Measurements from ENCODE around the gene MYO10. TPM values are rescaled to one million over a fixed set of nuclear protein-coding genes. Genes with fewer than 3 reads are reported as not detected.
"Not testable (repeated sequence)": the region's sequence is repeated elsewhere in the genome, so short reads cannot be mapped to it uniquely, and the experiment has no call there.

The MYO10 gene
- total RNA-seq, 1 experiment from 2014 or later, result 40.2 TPM

- no peak for DNase-seq (ENCODE audit: low spot score)
Observed at GRCh38 chr5:16888694-16889124, 47.4 kb downstream of the MYO10 start.

- DNase-seq (ENCODE audit: low spot score), result no peak
Observed at GRCh38 chr5:16886793-16887345, 49.2 kb downstream of the MYO10 start.

GRCh38 chr5:16886366-16886736 lies 49.7 kb downstream of the MYO10 start:
- DNase-seq (ENCODE audit: low spot score), result no peak

GRCh38 chr5:16885635-16886365 lies 50.3 kb downstream of the MYO10 start:
- DNase-seq (ENCODE audit: low spot score), result no peak

GRCh38 chr5:16884595-16884994 lies 51.5 kb downstream of the MYO10 start:
- DNase-seq (ENCODE audit: low spot score), result peak; percentile 83

- no peak for DNase-seq (ENCODE audit: low spot score)
Observed at GRCh38 chr5:16883806-16884205, 52.3 kb downstream of the MYO10 start.

- DNase-seq (ENCODE audit: low spot score), result no peak
Observed at GRCh38 chr5:16883176-16883575, 52.9 kb downstream of the MYO10 start.

GRCh38 chr5:16881251-16881650 lies 54.8 kb downstream of the MYO10 start:
- DNase-seq (ENCODE audit: low spot score), result peak; percentile 83

GRCh38 chr5:16880547-16880946 lies 55.5 kb downstream of the MYO10 start:
- DNase-seq (ENCODE audit: low spot score), result peak; percentile 10

- DNase-seq (ENCODE audit: low spot score), result no peak
Observed at GRCh38 chr5:16879650-16880049, 56.4 kb downstream of the MYO10 start.

- no peak for DNase-seq (ENCODE audit: low spot score)
Observed at GRCh38 chr5:16879191-16879590, 56.9 kb downstream of the MYO10 start.

GRCh38 chr5:16877267-16877935 lies 58.7 kb downstream of the MYO10 start:
- DNase-seq (ENCODE audit: low spot score), result no peak

GRCh38 chr5:16874424-16874823 lies 61.7 kb downstream of the MYO10 start:
- not testable (repeated sequence) for DNase-seq (ENCODE audit: low spot score)

- DNase-seq (ENCODE audit: low spot score), result no peak
Observed at GRCh38 chr5:16871746-16872339, 64.2 kb downstream of the MYO10 start.

GRCh38 chr5:16870878-16871277 lies 65.2 kb downstream of the MYO10 start:
- DNase-seq (ENCODE audit: low spot score), result no peak

GRCh38 chr5:16869821-16870796 lies 66.0 kb downstream of the MYO10 start:
- peak; percentile 16 for DNase-seq (ENCODE audit: low spot score)

GRCh38 chr5:16867577-16867953 lies 68.5 kb downstream of the MYO10 start:
- DNase-seq (ENCODE audit: low spot score), result no peak

GRCh38 chr5:16866795-16867576 lies 69.1 kb downstream of the MYO10 start:
- DNase-seq (ENCODE audit: low spot score), result no peak

GRCh38 chr5:16866273-16866672 lies 69.8 kb downstream of the MYO10 start:
- DNase-seq (ENCODE audit: low spot score), result no peak

- no peak for DNase-seq (ENCODE audit: low spot score)
Observed at GRCh38 chr5:16865151-16865550, 70.9 kb downstream of the MYO10 start.
